ENCODE results near the gene KRT86.

The KRT86 gene

DNA sequence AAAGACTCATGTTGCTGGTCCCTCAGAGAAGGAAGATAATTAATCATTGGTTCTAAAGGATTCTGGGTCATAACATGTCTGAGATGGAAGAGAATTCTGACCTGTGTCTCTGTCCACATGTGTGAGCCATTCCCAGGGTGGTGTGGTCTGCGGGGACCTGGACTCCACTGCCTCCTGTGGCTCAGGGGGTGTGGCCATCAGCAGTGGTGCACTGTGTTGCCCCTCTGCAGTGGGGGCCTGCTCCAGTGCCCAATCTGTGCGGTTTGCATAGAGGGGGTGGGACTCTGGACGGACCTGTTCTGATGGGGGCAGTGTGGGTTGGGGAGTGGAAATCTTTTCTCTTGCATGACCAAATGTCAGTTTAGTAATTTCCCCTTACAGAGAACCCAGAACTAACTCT, 79.3 kb downstream of the KRT86 start:
- TF ChIP-seq CREB1 (IDR thresholded peaks at IDR 0.05; ENCODE audit: low read depth), result no peak
- TF ChIP-seq REST (IDR thresholded peaks at IDR 0.05; ENCODE audit: low read depth), result no peak
- no peak for TF ChIP-seq TAF1 (IDR thresholded peaks at IDR 0.05; ENCODE audit: low read depth)
- no peak for TF ChIP-seq EP300 (IDR thresholded peaks at IDR 0.05; ENCODE audit: borderline replicate concordance)
- no peak for TF ChIP-seq YY1 (IDR thresholded peaks at IDR 0.05; ENCODE audit: low read depth)
- TF ChIP-seq ZBTB7A (IDR thresholded peaks at IDR 0.05; ENCODE audit: low read depth), result no peak
- TF ChIP-seq RAD21 (IDR thresholded peaks at IDR 0.05; ENCODE audit: low read depth), result no peak
- no peak for TF ChIP-seq EGR1 (IDR thresholded peaks at IDR 0.05)
- no peak for TF ChIP-seq TCF12 (IDR thresholded peaks at IDR 0.05; ENCODE audit: low read depth)
- TF ChIP-seq USF1 (IDR thresholded peaks at IDR 0.05), result no peak
- TF ChIP-seq TEAD4 (IDR thresholded peaks at IDR 0.05), result no peak
- no peak for TF ChIP-seq MAX (IDR thresholded peaks at IDR 0.05)
- TF ChIP-seq FOXM1 (IDR thresholded peaks at IDR 0.05; ENCODE audit: borderline replicate concordance, low read depth), result no peak
- TF ChIP-seq CEBPB (IDR thresholded peaks at IDR 0.05), result no peak

DNA sequence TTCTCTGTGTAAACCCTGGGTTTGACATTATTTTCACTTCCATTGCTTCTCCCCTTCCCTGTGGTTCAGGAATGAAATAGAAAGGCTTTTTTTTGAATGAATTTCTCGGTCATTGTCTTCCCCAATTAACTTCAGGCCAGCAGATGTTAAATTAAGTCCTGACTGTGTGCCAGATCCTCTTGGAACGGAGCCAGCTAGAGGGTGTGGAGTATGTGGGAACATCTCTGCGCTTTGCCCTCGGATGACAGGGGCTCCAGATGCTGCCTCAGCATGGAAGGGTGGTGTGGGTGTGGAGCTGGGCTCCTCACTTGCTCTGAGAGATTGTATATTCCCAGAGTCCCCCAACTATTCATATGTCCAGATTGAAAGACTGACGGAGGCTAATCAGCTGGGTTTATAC, 79.8 kb downstream of the KRT86 start:
- TF ChIP-seq CEBPB (IDR thresholded peaks at IDR 0.05), result no peak
- TF ChIP-seq NFIC (IDR thresholded peaks at IDR 0.05), result peak; percentile 74

DNA sequence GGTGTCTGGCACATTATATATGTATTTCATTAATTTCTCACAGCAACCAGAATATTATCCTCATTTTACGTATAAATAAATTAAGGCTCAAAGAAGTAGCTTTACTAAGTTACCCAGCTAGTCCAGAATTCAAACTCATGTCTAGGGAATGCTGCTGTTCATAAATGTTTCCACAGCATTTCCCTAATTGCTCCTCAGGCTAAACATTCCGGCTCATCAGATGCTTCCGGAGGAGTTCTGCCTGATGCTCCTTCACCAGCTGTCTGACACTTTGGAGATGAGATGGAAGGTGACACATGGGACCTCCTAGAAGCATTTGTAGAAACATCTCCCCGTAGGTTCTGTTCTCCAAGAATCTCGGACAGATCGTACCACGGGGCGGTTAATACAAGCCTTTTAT, 80.7 kb downstream of the KRT86 start:
- no peak for TF ChIP-seq USF1 (IDR thresholded peaks at IDR 0.05)
- no peak for TF ChIP-seq YY1 (IDR thresholded peaks at IDR 0.05; ENCODE audit: low read depth)
- TF ChIP-seq EP300 (IDR thresholded peaks at IDR 0.05; ENCODE audit: borderline replicate concordance), result no peak
- no peak for TF ChIP-seq FOXM1 (IDR thresholded peaks at IDR 0.05; ENCODE audit: borderline replicate concordance, low read depth)
- no peak for TF ChIP-seq RAD21 (IDR thresholded peaks at IDR 0.05; ENCODE audit: low read depth)
- no peak for TF ChIP-seq MAX (IDR thresholded peaks at IDR 0.05)
- TF ChIP-seq EGR1 (IDR thresholded peaks at IDR 0.05), result no peak
- no peak for TF ChIP-seq TEAD4 (IDR thresholded peaks at IDR 0.05)
- no peak for TF ChIP-seq CREB1 (IDR thresholded peaks at IDR 0.05; ENCODE audit: low read depth)
- TF ChIP-seq REST (IDR thresholded peaks at IDR 0.05; ENCODE audit: low read depth), result no peak
- TF ChIP-seq CEBPB (IDR thresholded peaks at IDR 0.05), result no peak
- TF ChIP-seq TAF1 (IDR thresholded peaks at IDR 0.05; ENCODE audit: low read depth), result no peak
- TF ChIP-seq TCF12 (IDR thresholded peaks at IDR 0.05; ENCODE audit: low read depth), result no peak
- TF ChIP-seq NFIC (IDR thresholded peaks at IDR 0.05), result no peak
- no peak for TF ChIP-seq ZBTB7A (IDR thresholded peaks at IDR 0.05; ENCODE audit: low read depth)

GRCh38 chr12:52356031-52356761, 81.8 kb downstream of the KRT86 start:
- TF ChIP-seq CREB1 (IDR thresholded peaks at IDR 0.05; ENCODE audit: low read depth), result no peak

- TF ChIP-seq RAD21 (IDR thresholded peaks at IDR 0.05; ENCODE audit: low read depth), result no peak
- TF ChIP-seq USF1 (IDR thresholded peaks at IDR 0.05), result no peak
- no peak for TF ChIP-seq MAX (IDR thresholded peaks at IDR 0.05)
- no peak for TF ChIP-seq TAF1 (IDR thresholded peaks at IDR 0.05; ENCODE audit: low read depth)
- TF ChIP-seq EP300 (IDR thresholded peaks at IDR 0.05; ENCODE audit: borderline replicate concordance), result no peak
- TF ChIP-seq NFIC (IDR thresholded peaks at IDR 0.05), result no peak
- no peak for TF ChIP-seq YY1 (IDR thresholded peaks at IDR 0.05; ENCODE audit: low read depth)
- TF ChIP-seq TCF12 (IDR thresholded peaks at IDR 0.05; ENCODE audit: low read depth), result no peak
- TF ChIP-seq TEAD4 (IDR thresholded peaks at IDR 0.05), result no peak
- TF ChIP-seq FOXM1 (IDR thresholded peaks at IDR 0.05; ENCODE audit: borderline replicate concordance, low read depth), result no peak
- TF ChIP-seq CREB1 (IDR thresholded peaks at IDR 0.05; ENCODE audit: low read depth), result no peak
Observed at GRCh38 chr12:52356762-52357580, 82.5 kb downstream of the KRT86 start.
